Progenitor cell of endocrine pancreas (in vitro differentiated cells): ENCODE results near the gene PPP1R9B. TPM values are rescaled to one million over a fixed set of nuclear protein-coding genes. Genes with fewer than 3 reads are reported as not detected.
A peak's percentile ranks its signal among the peaks of the same experiment; 100 is the strongest.

ENCODE experiments used
- DNase-seq: peaks from one replicate; pipeline ENCODE4 v3.0.0; 2021; ENCODE audit warnings: low spot score; ENCODE audit not compliant: unreplicated experiment
- H3K27ac Mint-ChIP-seq: 2 replicates; pipeline ENCODE4 v1.8.0; 2021; ENCODE audit warnings: mild to moderate bottlenecking, moderate library complexity, mixed read lengths
- H3K27me3 Mint-ChIP-seq: 2 replicates; pipeline ENCODE4 v1.8.0; 2021; ENCODE audit warnings: mixed read lengths
- H3K36me3 Mint-ChIP-seq: 2 replicates; pipeline ENCODE4 v1.8.0; 2022; ENCODE audit warnings: mixed read lengths; ENCODE audit not compliant: insufficient read depth
- H3K4me1 Mint-ChIP-seq: 2 replicates; pipeline ENCODE4 v1.8.0; 2021; ENCODE audit warnings: low read depth, mixed read lengths
- H3K4me3 Mint-ChIP-seq: 2 replicates; pipeline ENCODE4 v1.8.0; 2021; ENCODE audit warnings: low read depth, mild to moderate bottlenecking, moderate library complexity, mixed read lengths
- H3K9me3 Mint-ChIP-seq: 2 replicates; pipeline ENCODE4 v1.8.0; 2021; ENCODE audit warnings: low read depth, mixed read lengths
- total RNA-seq: library from RNA; stranded (reverse); gene quantifications from 2 replicates; pipeline ENCODE4 v1.2.1, GENCODE V29; 2021
- TF ChIP-seq, protein P1 (sequence below): fragments of 200-600 bp; sonication (generic); IDR thresholded peaks from one replicate; pipeline ENCODE4 v1.5.0; 2021; ENCODE audit warnings: antibody characterized with exemption, mild to moderate bottlenecking; ENCODE audit not compliant: unreplicated experiment

PPP1R9B gene
- total RNA-seq, 1 donor from 2014 or later, result 35.7 TPM

GRCh38 chr17:50087246-50087911 is 63.1 kb downstream of the PPP1R9B start:
- peaks cover 1% of the 10 kb centered on the region for H3K36me3 Mint-ChIP-seq

More at GRCh38 chr17:50087246-50087911, 63.1 kb downstream of the PPP1R9B start:
- H3K27ac Mint-ChIP-seq, result no peak overlapping the region
- no peak overlapping the region for H3K4me3 Mint-ChIP-seq
- H3K9me3 Mint-ChIP-seq, result no peaks in the 10 kb centered on the region
- no peaks in the 10 kb centered on the region for H3K4me1 Mint-ChIP-seq
- TF ChIP-seq, protein P1, sequence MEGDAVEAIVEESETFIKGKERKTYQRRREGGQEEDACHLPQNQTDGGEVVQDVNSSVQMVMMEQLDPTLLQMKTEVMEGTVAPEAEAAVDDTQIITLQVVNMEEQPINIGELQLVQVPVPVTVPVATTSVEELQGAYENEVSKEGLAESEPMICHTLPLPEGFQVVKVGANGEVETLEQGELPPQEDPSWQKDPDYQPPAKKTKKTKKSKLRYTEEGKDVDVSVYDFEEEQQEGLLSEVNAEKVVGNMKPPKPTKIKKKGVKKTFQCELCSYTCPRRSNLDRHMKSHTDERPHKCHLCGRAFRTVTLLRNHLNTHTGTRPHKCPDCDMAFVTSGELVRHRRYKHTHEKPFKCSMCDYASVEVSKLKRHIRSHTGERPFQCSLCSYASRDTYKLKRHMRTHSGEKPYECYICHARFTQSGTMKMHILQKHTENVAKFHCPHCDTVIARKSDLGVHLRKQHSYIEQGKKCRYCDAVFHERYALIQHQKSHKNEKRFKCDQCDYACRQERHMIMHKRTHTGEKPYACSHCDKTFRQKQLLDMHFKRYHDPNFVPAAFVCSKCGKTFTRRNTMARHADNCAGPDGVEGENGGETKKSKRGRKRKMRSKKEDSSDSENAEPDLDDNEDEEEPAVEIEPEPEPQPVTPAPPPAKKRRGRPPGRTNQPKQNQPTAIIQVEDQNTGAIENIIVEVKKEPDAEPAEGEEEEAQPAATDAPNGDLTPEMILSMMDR, result peak; percentile 91
- H3K27me3 Mint-ChIP-seq, result no peaks in the 10 kb centered on the region
- peak; percentile 72 for DNase-seq

Other genes with a start within 250 kb of the PPP1R9B start
- 1.9 and 2.4 TPM in 2 replicates for gene DLX4, start 181.5 kb downstream of the PPP1R9B start, total RNA-seq
- gene DLX3, start 155.5 kb downstream of the PPP1R9B start, total RNA-seq, result 1.5 and 1.8 TPM in 2 replicates
- gene ITGA3, start 94.6 kb downstream of the PPP1R9B start, total RNA-seq, result 17.6 and 19.5 TPM in 2 replicates
- gene PDK2, start 55.3 kb downstream of the PPP1R9B start, total RNA-seq, result 35.7 and 37.1 TPM in 2 replicates
- 6.0 and 7.7 TPM in 2 replicates for gene SAMD14, start 20.5 kb downstream of the PPP1R9B start, total RNA-seq
- not detected in 2 replicates for gene SGCA, start 15.3 kb upstream of the PPP1R9B start, total RNA-seq
- gene COL1A1, start 51.0 kb upstream of the PPP1R9B start, total RNA-seq, result 26.7 and 38.4 TPM in 2 replicates
- gene TMEM92, start 123.8 kb upstream of the PPP1R9B start, total RNA-seq, result 7.4 and 7.6 TPM in 2 replicates
- 26.0 and 28.6 TPM in 2 replicates for gene XYLT2, start 195.4 kb upstream of the PPP1R9B start, total RNA-seq
- 59.1 and 59.6 TPM in 2 replicates for gene MRPL27, start 222.5 kb upstream of the PPP1R9B start, total RNA-seq
- gene EME1, start 222.6 kb upstream of the PPP1R9B start, total RNA-seq, result 10.1 and 15.0 TPM in 2 replicates
- gene LRRC59, start 246.8 kb upstream of the PPP1R9B start, total RNA-seq, result 55.2 and 56.0 TPM in 2 replicates